Gastrocnemius medialis (tissue), 4 donors: ENCODE results near the gene SGCG. TPM values are rescaled to one million over a fixed set of nuclear protein-coding genes. Genes with fewer than 3 reads are reported as not detected.
"Not testable (repeated sequence)": the region's sequence is repeated elsewhere in the genome, so short reads cannot be mapped to it uniquely, and the experiment has no call there.

ENCODE experiments used
- ATAC-seq, 2 donors: fragments of 150-250 bp; one replicate each; pipeline ENCODE4 v1.9.1; 2016
- DNase-seq, 2 donors: peaks; one replicate each; pipeline ENCODE4 v3.0.0-alpha.2; 2019
- H3K27ac ChIP-seq, 4 donors: fragments of 200-600 bp; sonication (generic); 1 replicate in 1 of 4; 2 replicates in 3 of 4; pipeline ENCODE4 v1.5.1; 2016 to 2018; ENCODE audit warnings: mild to moderate bottlenecking in 2 of 4, moderate library complexity in 1 of 4
- H3K27me3 ChIP-seq, 3 donors: fragments of 200-600 bp; sonication (generic) in 2 of 3; 1 replicate in 1 of 3; 2 replicates in 2 of 3; pipeline versions ENCODE4 v1.5.1 to v1.6.0; 2016 to 2019; ENCODE audit warnings: mild to moderate bottlenecking in 1 of 3, moderate library complexity in 1 of 3
- H3K36me3 ChIP-seq, 2 donors: fragments of 200-600 bp; sonication (generic) in 1 of 2; one replicate each; pipeline ENCODE4 v1.5.1; 2017 to 2018
- H3K4me1 ChIP-seq, 2 donors: fragments of 200-600 bp; sonication (generic) in 1 of 2; one replicate each; pipeline ENCODE4 v1.5.1; 2016 to 2017; ENCODE audit warnings: mild to moderate bottlenecking in 2 of 2
- H3K4me3 ChIP-seq, 4 donors: fragments of 200-600 bp; sonication (generic) in 3 of 4; 1 replicate in 1 of 4; 2 replicates in 3 of 4; pipeline ENCODE4 v1.5.1; 2016 to 2019; ENCODE audit warnings: mild to moderate bottlenecking in 2 of 4
- H3K9me3 ChIP-seq, 3 donors: fragments of 200-600 bp; sonication (generic) in 2 of 3; 1 replicate in 1 of 3; 2 replicates in 2 of 3; pipeline ENCODE4 v1.5.1; 2016 to 2019
- CTCF ChIP-seq, 5 experiments: fragments of 450-650 bp in 3 of 5; fragments of 200-600 bp in 2 of 5; sonication (generic) in 2 of 5; IDR thresholded peaks in 4 of 5; conservative IDR thresholded peaks in 1 of 5; 1 replicate in 4 of 5; 2 replicates in 1 of 5; pipeline ENCODE4 v1.5.1; 2016 to 2019; ENCODE audit warnings: antibody characterized with exemption in 5 of 5, mild to moderate bottlenecking in 3 of 5, moderate library complexity in 3 of 5
- POLR2A ChIP-seq, 2 donors: fragments of 450-650 bp; IDR thresholded peaks; one replicate each; pipeline ENCODE4 v1.6.1; 2017; ENCODE audit warnings: antibody characterized with exemption in 2 of 2, mild to moderate bottlenecking in 2 of 2, moderate library complexity in 2 of 2
- in situ Hi-C, 4 donors: fragments of 200-750 bp; cut with MboI; loops; one replicate each; pipeline versions ENCODE4 v1.15.0 to v1.8.0; 2017; ENCODE audit warnings: low sequenced_read_pairs in 4 of 4
- intact Hi-C: fragments of 100-400 bp; cut with DNase I; formaldehyde crosslinking; loops from one replicate; pipeline ENCODE4 v1.15.1; 2023; ENCODE audit warnings: low total_unique reads
- total RNA-seq, 4 donors: library from RNA; depleted of rRNA; stranded (reverse); fragments of >200 nt; gene quantifications; one replicate each; pipeline versions ENCODE4 v1.1.0 to v1.2.3, GENCODE V29; 2016

Gene SGCG
- total RNA-seq, 4 donors from 2014 or later, result 15.3 to 36.9 (median 21.2) TPM

GRCh38 chr13:23288564-23288963 lies 107.8 kb downstream of the SGCG start:
- Histone ChIP-seq H3K27me3 (no peaks in the 10 kb centered on the region), H3K9me3 (no peaks in the 10 kb centered on the region), H3K4me1 (peaks cover 12 to 22% of the 10 kb centered on the region in 2 donors), H3K27ac (peak overlapping the region; percentile 1 to 68 (median 24)), H3K36me3 (no peaks in the 10 kb centered on the region), H3K4me3 (no peak overlapping the region)
- in situ Hi-C loops (no loop called here), intact Hi-C loops (no loop called here)
- DNase-seq (no peak), ATAC-seq (peak in 1 of 2 donors; percentile 27)
- no peak for TF ChIP-seq POLR2A (IDR thresholded peaks at IDR 0.05)
- no peak for TF ChIP-seq CTCF (IDR thresholded peaks at IDR 0.05 in 4 of 5, conservative IDR thresholded peaks at IDR 0.05 in 1 of 5)

GRCh38 chr13:23288995-23289394 lies 108.2 kb downstream of the SGCG start:
- no peak overlapping the region for H3K4me3 ChIP-seq
- no peak for DNase-seq
- peak overlapping the region; percentile 1 to 68 (median 24) for H3K27ac ChIP-seq
- no peak for TF ChIP-seq CTCF (IDR thresholded peaks at IDR 0.05 in 4 of 5, conservative IDR thresholded peaks at IDR 0.05 in 1 of 5)
- H3K4me1 ChIP-seq, result peaks cover 12 to 22% of the 10 kb centered on the region in 2 donors
- in situ Hi-C loops (no loop called here), intact Hi-C loops (no loop called here)
- H3K27me3 ChIP-seq, result no peaks in the 10 kb centered on the region
- H3K9me3 ChIP-seq, result no peaks in the 10 kb centered on the region
- ATAC-seq, result peak; percentile 56 to 68
- no peaks in the 10 kb centered on the region for H3K36me3 ChIP-seq

GRCh38 chr13:23289917-23290357 lies 109.2 kb downstream of the SGCG start:
- intact Hi-C loops, result no loop called here
- Histone ChIP-seq H3K4me1 (peaks cover 12 to 22% of the 10 kb centered on the region in 2 donors), H3K27me3 (no peaks in the 10 kb centered on the region), H3K4me3 (no peak overlapping the region), H3K36me3 (no peaks in the 10 kb centered on the region), H3K9me3 (no peaks in the 10 kb centered on the region), H3K27ac (peak overlapping the region in 1 of 4 donors; percentile 2)
- TF ChIP-seq POLR2A (IDR thresholded peaks at IDR 0.05), result no peak
- TF ChIP-seq CTCF (IDR thresholded peaks at IDR 0.05 in 4 of 5, conservative IDR thresholded peaks at IDR 0.05 in 1 of 5), result no peak
- in situ Hi-C loops, result no loop called here
- ATAC-seq (no peak), DNase-seq (no peak)

- Histone ChIP-seq H3K27me3 (no peaks in the 10 kb centered on the region), H3K4me3 (no peak overlapping the region), H3K9me3 (no peaks in the 10 kb centered on the region), H3K4me1 (peaks cover 12 to 22% of the 10 kb centered on the region in 2 donors), H3K27ac (no peak overlapping the region), H3K36me3 (peaks cover 0 to 17% of the 10 kb centered on the region in 2 donors)
- no peak for DNase-seq
- intact Hi-C loops (no loop called here), in situ Hi-C loops (no loop called here)
- no peak for ATAC-seq
- no peak for TF ChIP-seq CTCF (IDR thresholded peaks at IDR 0.05 in 4 of 5, conservative IDR thresholded peaks at IDR 0.05 in 1 of 5)
- no peak for TF ChIP-seq POLR2A (IDR thresholded peaks at IDR 0.05)
These were observed 111.8 kb downstream of the SGCG start for GRCh38 chr13:23292586-23292985.

GRCh38 chr13:23314837-23315236 lies 134.1 kb downstream of the SGCG start:
- H3K4me3 ChIP-seq, H3K27ac ChIP-seq, intact Hi-C loops, ATAC-seq, DNase-seq, H3K9me3 ChIP-seq, H3K4me1 ChIP-seq, H3K27me3 ChIP-seq, H3K36me3 ChIP-seq: not testable (repeated sequence)
- in situ Hi-C loops, result loop anchor here in 3 of 4 donors (25.0 kb wide), 1 partner anchor 503 kb away; no protein-coding TSS in a partner anchor
